ENCODE results near the gene GRK5. TPM values are rescaled to one million over a fixed set of nuclear protein-coding genes. Genes with fewer than 3 reads are reported as not detected.

Gene GRK5
- total RNA-seq, 1 experiment from 2014 or later: 0.82 TPM

GRCh38 chr10:119478111-119478802, 270.9 kb downstream of the GRK5 start:
- no peak for DNase-seq (ENCODE audit: unreplicated experiment)
- H3K4me3 Mint-ChIP-seq (ENCODE audit: unreplicated experiment): no peak overlapping the region
- peaks cover 5% of the 10 kb centered on the region for H3K4me1 Mint-ChIP-seq (ENCODE audit: insufficient read depth, unreplicated experiment)
- no TSS peak for BruUV-seq (replicated peaks)
- ChIA-PET POLR2A (no interaction called here), CTCF (no interaction called here)
- H3K27me3 Mint-ChIP-seq (ENCODE audit: insufficient read depth, unreplicated experiment): peaks cover 83% of the 10 kb centered on the region
- H3K36me3 Mint-ChIP-seq (ENCODE audit: insufficient read depth, unreplicated experiment): no peaks in the 10 kb centered on the region
- intact Hi-C loops (cut with micrococcal nuclease): no loop called here
- no peak overlapping the region for H3K27ac Mint-ChIP-seq (ENCODE audit: low read depth, unreplicated experiment)
- peaks cover 6% of the 10 kb centered on the region for H3K9me3 Mint-ChIP-seq (ENCODE audit: unreplicated experiment)
- no peak for TF ChIP-seq CTCF (IDR thresholded peaks at IDR 0.05; ENCODE audit: unreplicated experiment)

- no peak for TF ChIP-seq CTCF (IDR thresholded peaks at IDR 0.05; ENCODE audit: unreplicated experiment)
- ChIA-PET POLR2A (no interaction called here), CTCF (no interaction called here)
- Mint-ChIP-seq H3K9me3 (ENCODE audit: unreplicated experiment) (peaks cover 8% of the 10 kb centered on the region), H3K27ac (ENCODE audit: low read depth, unreplicated experiment) (no peak overlapping the region), H3K27me3 (ENCODE audit: insufficient read depth, unreplicated experiment) (peaks cover 80% of the 10 kb centered on the region), H3K4me3 (ENCODE audit: unreplicated experiment) (no peak overlapping the region), H3K4me1 (ENCODE audit: insufficient read depth, unreplicated experiment) (peaks cover 5% of the 10 kb centered on the region), H3K36me3 (ENCODE audit: insufficient read depth, unreplicated experiment) (no peaks in the 10 kb centered on the region)
- intact Hi-C loops (cut with micrococcal nuclease): no loop called here
- DNase-seq (ENCODE audit: unreplicated experiment): no peak
- BruUV-seq (replicated peaks): no TSS peak
Observed at GRCh38 chr10:119478811-119479341, 271.5 kb downstream of the GRK5 start.

- BruUV-seq (replicated peaks): no TSS peak
- H3K4me1 Mint-ChIP-seq (ENCODE audit: insufficient read depth, unreplicated experiment): peaks cover 5% of the 10 kb centered on the region
- H3K36me3 Mint-ChIP-seq (ENCODE audit: insufficient read depth, unreplicated experiment): no peaks in the 10 kb centered on the region
- no peak for TF ChIP-seq CTCF (IDR thresholded peaks at IDR 0.05; ENCODE audit: unreplicated experiment)
- H3K27ac Mint-ChIP-seq (ENCODE audit: low read depth, unreplicated experiment): no peak overlapping the region
- ChIA-PET POLR2A (no interaction called here), CTCF (no interaction called here)
- peaks cover 8% of the 10 kb centered on the region for H3K9me3 Mint-ChIP-seq (ENCODE audit: unreplicated experiment)
- H3K27me3 Mint-ChIP-seq (ENCODE audit: insufficient read depth, unreplicated experiment): peaks cover 74% of the 10 kb centered on the region
- DNase-seq (ENCODE audit: unreplicated experiment): no peak
- intact Hi-C loops (cut with micrococcal nuclease): no loop called here
- H3K4me3 Mint-ChIP-seq (ENCODE audit: unreplicated experiment): no peak overlapping the region
Observed at GRCh38 chr10:119479532-119479931, 272.2 kb downstream of the GRK5 start.

- Mint-ChIP-seq H3K36me3 (ENCODE audit: insufficient read depth, unreplicated experiment) (no peaks in the 10 kb centered on the region), H3K4me3 (ENCODE audit: unreplicated experiment) (no peak overlapping the region), H3K4me1 (ENCODE audit: insufficient read depth, unreplicated experiment) (peaks cover 5% of the 10 kb centered on the region), H3K9me3 (ENCODE audit: unreplicated experiment) (peaks cover 8% of the 10 kb centered on the region), H3K27me3 (ENCODE audit: insufficient read depth, unreplicated experiment) (peaks cover 66% of the 10 kb centered on the region), H3K27ac (ENCODE audit: low read depth, unreplicated experiment) (no peak overlapping the region)
- no peak for TF ChIP-seq CTCF (IDR thresholded peaks at IDR 0.05; ENCODE audit: unreplicated experiment)
- no TSS peak for BruUV-seq (replicated peaks)
- POLR2A ChIA-PET: no interaction called here
- CTCF ChIA-PET: interaction anchor here (0.6 to 0.7 kb wide), 3 partner anchors 10 to 35 kb away, joined by 3 to 5 read pairs (median 4); no protein-coding TSS in a partner anchor
- intact Hi-C loops (cut with micrococcal nuclease): no loop called here
- DNase-seq (ENCODE audit: unreplicated experiment): peak; percentile 18
Observed at GRCh38 chr10:119480667-119481066, 273.3 kb downstream of the GRK5 start.
